Peyer's patch (tissue), 4 donors: ENCODE measurements around the gene IFNA2. TPM values are rescaled to one million over a fixed set of nuclear protein-coding genes. Genes with fewer than 3 reads are reported as not detected.

Experiments
- DNase-seq, 3 donors: peaks; one replicate each; pipeline ENCODE4 v3.0.0-alpha.2; 2017 to 2019
- H3K27ac ChIP-seq, 4 donors: fragments of 200-600 bp; sonication (generic); one replicate each; pipeline ENCODE4 v1.5.1; 2016 to 2019
- H3K27me3 ChIP-seq, 2 donors: fragments of 200-600 bp; sonication (generic); one replicate each; pipeline ENCODE4 v1.5.1; 2019
- H3K36me3 ChIP-seq, 3 donors: fragments of 200-600 bp; sonication (generic); one replicate each; pipeline ENCODE4 v1.5.1; 2016 to 2019
- H3K4me1 ChIP-seq, 4 donors: fragments of 200-600 bp; sonication (generic); one replicate each; pipeline ENCODE4 v1.5.1; 2016 to 2019
- H3K4me3 ChIP-seq, 4 donors: fragments of 200-600 bp; sonication (generic); 1 replicate in 3 of 4; 2 replicates in 1 of 4; pipeline ENCODE4 v1.5.1; 2016 to 2019; ENCODE audit warnings: mild to moderate bottlenecking in 1 of 4
- H3K9me3 ChIP-seq, 4 donors: fragments of 200-600 bp; sonication (generic); one replicate each; pipeline ENCODE4 v1.5.1; 2016 to 2019; ENCODE audit warnings: mild to moderate bottlenecking in 1 of 4
- POLR2A ChIP-seq, 2 donors: fragments of 450-650 bp; IDR thresholded peaks; one replicate each; pipeline ENCODE4 v1.5.1; 2017; ENCODE audit warnings: antibody characterized with exemption in 2 of 2, mild to moderate bottlenecking in 2 of 2, moderate library complexity in 2 of 2
- total RNA-seq, 4 donors: library from RNA; depleted of rRNA; stranded (reverse); fragments of >200 nt; gene quantifications; one replicate each; pipeline ENCODE4 v1.1.0, GENCODE V29; 2016
- TF ChIP-seq, protein P1 (sequence below), 6 experiments: fragments of 450-650 bp in 4 of 6; fragments of 200-600 bp in 2 of 6; sonication (generic) in 1 of 6; IDR thresholded peaks; one replicate each; pipeline ENCODE4 v1.5.1; 2017 to 2019; ENCODE audit warnings: antibody characterized with exemption in 6 of 6, mild to moderate bottlenecking in 3 of 6, moderate library complexity in 1 of 6

The IFNA2 gene
- total RNA-seq, 4 donors from 2014 or later = not detected

DNA sequence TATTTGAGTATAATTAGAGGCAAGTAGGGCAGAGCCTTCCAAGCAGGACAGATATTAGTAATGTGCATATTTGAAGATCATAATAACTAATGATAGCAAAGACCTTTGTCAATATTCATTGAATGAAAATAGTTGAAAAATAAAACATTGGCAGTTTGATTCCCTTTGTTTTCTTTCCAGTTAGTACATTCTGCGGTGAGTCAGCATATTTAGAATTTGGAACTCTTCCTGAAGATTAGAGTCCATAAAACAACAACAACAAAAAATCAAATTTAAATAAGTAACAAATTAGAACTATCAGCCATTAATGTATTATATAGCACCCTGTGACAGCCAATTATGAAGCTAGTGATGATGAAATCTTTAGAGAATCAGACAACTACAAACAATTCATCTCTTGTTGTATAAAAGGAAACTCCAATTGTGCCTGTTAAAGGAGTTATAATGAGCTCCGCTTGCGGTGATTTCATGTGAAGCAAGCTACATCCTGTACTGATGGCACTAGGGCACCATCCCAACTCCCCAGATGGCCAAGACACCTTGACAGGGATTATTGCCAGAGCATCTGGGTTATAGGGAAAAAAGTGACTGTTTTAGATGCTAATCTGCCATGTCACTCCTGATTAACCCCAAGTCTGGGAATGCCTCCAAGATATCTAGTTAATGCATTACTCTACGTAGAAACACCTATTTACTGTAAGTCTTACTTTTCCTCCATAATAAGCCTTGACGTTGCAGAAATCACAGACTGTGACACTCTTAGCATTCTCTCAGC lies 30.5 kb upstream of the IFNA2 start:
- Histone ChIP-seq H3K36me3 (no peaks in the 10 kb centered on the region), H3K27ac (no peak overlapping the region), H3K27me3 (no peaks in the 10 kb centered on the region), H3K4me3 (no peak overlapping the region), H3K9me3 (no peaks in the 10 kb centered on the region), H3K4me1 (no peaks in the 10 kb centered on the region)
- no peak for DNase-seq
- TF ChIP-seq, protein P1, sequence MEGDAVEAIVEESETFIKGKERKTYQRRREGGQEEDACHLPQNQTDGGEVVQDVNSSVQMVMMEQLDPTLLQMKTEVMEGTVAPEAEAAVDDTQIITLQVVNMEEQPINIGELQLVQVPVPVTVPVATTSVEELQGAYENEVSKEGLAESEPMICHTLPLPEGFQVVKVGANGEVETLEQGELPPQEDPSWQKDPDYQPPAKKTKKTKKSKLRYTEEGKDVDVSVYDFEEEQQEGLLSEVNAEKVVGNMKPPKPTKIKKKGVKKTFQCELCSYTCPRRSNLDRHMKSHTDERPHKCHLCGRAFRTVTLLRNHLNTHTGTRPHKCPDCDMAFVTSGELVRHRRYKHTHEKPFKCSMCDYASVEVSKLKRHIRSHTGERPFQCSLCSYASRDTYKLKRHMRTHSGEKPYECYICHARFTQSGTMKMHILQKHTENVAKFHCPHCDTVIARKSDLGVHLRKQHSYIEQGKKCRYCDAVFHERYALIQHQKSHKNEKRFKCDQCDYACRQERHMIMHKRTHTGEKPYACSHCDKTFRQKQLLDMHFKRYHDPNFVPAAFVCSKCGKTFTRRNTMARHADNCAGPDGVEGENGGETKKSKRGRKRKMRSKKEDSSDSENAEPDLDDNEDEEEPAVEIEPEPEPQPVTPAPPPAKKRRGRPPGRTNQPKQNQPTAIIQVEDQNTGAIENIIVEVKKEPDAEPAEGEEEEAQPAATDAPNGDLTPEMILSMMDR (IDR thresholded peaks at IDR 0.05) = no peak
- TF ChIP-seq POLR2A (IDR thresholded peaks at IDR 0.05) = no peak

GRCh38 chr9:21414220-21414940 lies 29.2 kb upstream of the IFNA2 start:
- no peaks in the 10 kb centered on the region for H3K9me3 ChIP-seq
- H3K4me3 ChIP-seq = no peak overlapping the region
- no peaks in the 10 kb centered on the region for H3K4me1 ChIP-seq
- no peaks in the 10 kb centered on the region for H3K36me3 ChIP-seq
- H3K27ac ChIP-seq = no peak overlapping the region
- TF ChIP-seq, protein P1 (IDR thresholded peaks at IDR 0.05) = no peak
- no peak for TF ChIP-seq POLR2A (IDR thresholded peaks at IDR 0.05)
- H3K27me3 ChIP-seq = no peaks in the 10 kb centered on the region
- no peak for DNase-seq

DNA sequence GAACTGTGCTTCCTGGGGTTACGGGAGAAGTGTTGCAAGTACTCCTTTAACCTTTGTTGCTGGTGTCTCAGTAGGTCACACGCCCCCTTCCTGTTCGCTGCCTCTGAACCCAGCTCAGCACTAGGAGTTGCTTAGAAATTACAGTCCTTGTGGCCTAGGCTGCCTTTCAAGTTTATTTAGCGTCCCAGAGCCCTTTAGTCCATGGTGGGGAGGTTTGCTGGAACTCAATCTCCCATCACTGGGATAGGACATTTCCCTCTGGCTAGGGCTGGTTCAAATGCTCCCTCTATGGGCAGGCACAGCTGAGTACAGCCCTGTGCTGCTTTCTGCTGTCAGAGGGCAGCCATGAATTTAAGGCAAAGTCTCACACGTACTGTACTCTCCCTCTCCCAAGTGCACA lies 28.4 kb upstream of the IFNA2 start:
- TF ChIP-seq, protein P1 (IDR thresholded peaks at IDR 0.05) = peak in 2 of 6 experiments; percentile 6 to 15
- no peak for TF ChIP-seq POLR2A (IDR thresholded peaks at IDR 0.05)
- Histone ChIP-seq H3K4me1 (no peaks in the 10 kb centered on the region), H3K36me3 (no peaks in the 10 kb centered on the region), H3K27ac (no peak overlapping the region), H3K9me3 (no peaks in the 10 kb centered on the region), H3K4me3 (no peak overlapping the region), H3K27me3 (no peaks in the 10 kb centered on the region)
- no peak for DNase-seq

GRCh38 chr9:21413151-21413550 lies 28.0 kb upstream of the IFNA2 start:
- H3K27me3 ChIP-seq = no peaks in the 10 kb centered on the region
- H3K27ac ChIP-seq = no peak overlapping the region
- H3K4me3 ChIP-seq = no peak overlapping the region
- H3K36me3 ChIP-seq = no peaks in the 10 kb centered on the region
- TF ChIP-seq POLR2A (IDR thresholded peaks at IDR 0.05) = no peak
- TF ChIP-seq, protein P1 (IDR thresholded peaks at IDR 0.05) = no peak
- H3K4me1 ChIP-seq = no peaks in the 10 kb centered on the region
- no peaks in the 10 kb centered on the region for H3K9me3 ChIP-seq
- DNase-seq = no peak

DNA sequence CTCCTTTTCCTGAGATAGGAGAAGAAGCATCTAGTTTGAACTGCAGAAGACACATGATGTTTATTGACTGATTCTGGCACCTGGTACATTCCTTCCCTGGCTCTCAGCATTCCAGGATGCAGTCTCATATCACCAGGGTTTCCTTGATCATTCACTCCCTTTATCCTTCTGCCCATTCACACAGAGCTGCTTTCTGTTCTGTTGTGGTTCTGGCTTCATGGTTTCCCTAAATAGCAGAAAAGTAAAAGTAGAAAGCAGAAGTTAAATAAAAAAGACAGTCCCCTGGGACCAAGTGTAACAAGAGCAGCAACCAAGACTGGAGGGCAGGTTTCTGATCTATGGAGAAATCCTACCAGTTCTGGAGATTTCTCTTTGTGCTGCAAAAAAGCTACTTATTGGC lies 26.9 kb upstream of the IFNA2 start:
- H3K27ac ChIP-seq = no peak overlapping the region
- no peaks in the 10 kb centered on the region for H3K27me3 ChIP-seq
- no peak for TF ChIP-seq POLR2A (IDR thresholded peaks at IDR 0.05)
- TF ChIP-seq, protein P1 (IDR thresholded peaks at IDR 0.05) = no peak
- no peaks in the 10 kb centered on the region for H3K4me1 ChIP-seq
- H3K36me3 ChIP-seq = no peaks in the 10 kb centered on the region
- no peak overlapping the region for H3K4me3 ChIP-seq
- DNase-seq = no peak
- H3K9me3 ChIP-seq = no peaks in the 10 kb centered on the region
